ENCODE data around the gene FXYD3.

DNA sequence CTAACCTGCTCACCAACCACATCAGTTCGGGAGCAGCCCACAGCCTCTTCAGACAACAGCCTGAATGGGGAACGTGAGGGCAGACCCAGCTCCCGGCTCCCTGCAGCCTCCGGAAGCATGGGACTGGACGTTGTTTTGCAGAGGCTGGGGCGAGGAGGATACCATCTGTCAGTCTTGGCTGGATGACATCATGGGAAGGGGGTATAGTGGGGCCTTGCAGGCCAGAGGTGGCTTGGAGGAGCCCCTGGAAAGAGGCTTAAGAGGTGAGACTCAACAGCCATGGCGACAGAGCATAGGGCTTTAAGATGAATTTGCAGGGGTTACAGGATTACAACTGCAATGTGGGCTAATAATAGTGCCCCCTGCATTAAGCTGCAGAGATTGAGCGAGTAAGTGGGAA is 1.5 kb downstream of the FXYD3 start:
- TF ChIP-seq EZH2 (IDR thresholded peaks at IDR 0.05; ENCODE audit: low read depth, unreplicated experiment) (no peak), JUNB (IDR thresholded peaks at IDR 0.05; ENCODE audit: unreplicated experiment) (no peak), POLR2AphosphoS5 (IDR thresholded peaks at IDR 0.05; ENCODE audit: low read depth) (no peak), EZH2phosphoT487 (IDR thresholded peaks at IDR 0.05; ENCODE audit: unreplicated experiment) (no peak), STAT1 (IDR thresholded peaks at IDR 0.05; ENCODE audit: unreplicated experiment) (no peak), CREB1 (CRISPR knock-in tag; IDR thresholded peaks at IDR 0.05; ENCODE audit: low read depth) (no peak), NANOG (IDR thresholded peaks at IDR 0.05; ENCODE audit: borderline replicate concordance) (no peak), ZNF331 (CRISPR knock-in tag; IDR thresholded peaks at IDR 0.05; ENCODE audit: low read depth) (no peak)
- TF ChIP-seq, protein P1, sequence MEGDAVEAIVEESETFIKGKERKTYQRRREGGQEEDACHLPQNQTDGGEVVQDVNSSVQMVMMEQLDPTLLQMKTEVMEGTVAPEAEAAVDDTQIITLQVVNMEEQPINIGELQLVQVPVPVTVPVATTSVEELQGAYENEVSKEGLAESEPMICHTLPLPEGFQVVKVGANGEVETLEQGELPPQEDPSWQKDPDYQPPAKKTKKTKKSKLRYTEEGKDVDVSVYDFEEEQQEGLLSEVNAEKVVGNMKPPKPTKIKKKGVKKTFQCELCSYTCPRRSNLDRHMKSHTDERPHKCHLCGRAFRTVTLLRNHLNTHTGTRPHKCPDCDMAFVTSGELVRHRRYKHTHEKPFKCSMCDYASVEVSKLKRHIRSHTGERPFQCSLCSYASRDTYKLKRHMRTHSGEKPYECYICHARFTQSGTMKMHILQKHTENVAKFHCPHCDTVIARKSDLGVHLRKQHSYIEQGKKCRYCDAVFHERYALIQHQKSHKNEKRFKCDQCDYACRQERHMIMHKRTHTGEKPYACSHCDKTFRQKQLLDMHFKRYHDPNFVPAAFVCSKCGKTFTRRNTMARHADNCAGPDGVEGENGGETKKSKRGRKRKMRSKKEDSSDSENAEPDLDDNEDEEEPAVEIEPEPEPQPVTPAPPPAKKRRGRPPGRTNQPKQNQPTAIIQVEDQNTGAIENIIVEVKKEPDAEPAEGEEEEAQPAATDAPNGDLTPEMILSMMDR (conservative IDR thresholded peaks at IDR 0.05; ENCODE audit: low read depth in 2 of 2): no peak
- TF ChIP-seq, protein P2, sequence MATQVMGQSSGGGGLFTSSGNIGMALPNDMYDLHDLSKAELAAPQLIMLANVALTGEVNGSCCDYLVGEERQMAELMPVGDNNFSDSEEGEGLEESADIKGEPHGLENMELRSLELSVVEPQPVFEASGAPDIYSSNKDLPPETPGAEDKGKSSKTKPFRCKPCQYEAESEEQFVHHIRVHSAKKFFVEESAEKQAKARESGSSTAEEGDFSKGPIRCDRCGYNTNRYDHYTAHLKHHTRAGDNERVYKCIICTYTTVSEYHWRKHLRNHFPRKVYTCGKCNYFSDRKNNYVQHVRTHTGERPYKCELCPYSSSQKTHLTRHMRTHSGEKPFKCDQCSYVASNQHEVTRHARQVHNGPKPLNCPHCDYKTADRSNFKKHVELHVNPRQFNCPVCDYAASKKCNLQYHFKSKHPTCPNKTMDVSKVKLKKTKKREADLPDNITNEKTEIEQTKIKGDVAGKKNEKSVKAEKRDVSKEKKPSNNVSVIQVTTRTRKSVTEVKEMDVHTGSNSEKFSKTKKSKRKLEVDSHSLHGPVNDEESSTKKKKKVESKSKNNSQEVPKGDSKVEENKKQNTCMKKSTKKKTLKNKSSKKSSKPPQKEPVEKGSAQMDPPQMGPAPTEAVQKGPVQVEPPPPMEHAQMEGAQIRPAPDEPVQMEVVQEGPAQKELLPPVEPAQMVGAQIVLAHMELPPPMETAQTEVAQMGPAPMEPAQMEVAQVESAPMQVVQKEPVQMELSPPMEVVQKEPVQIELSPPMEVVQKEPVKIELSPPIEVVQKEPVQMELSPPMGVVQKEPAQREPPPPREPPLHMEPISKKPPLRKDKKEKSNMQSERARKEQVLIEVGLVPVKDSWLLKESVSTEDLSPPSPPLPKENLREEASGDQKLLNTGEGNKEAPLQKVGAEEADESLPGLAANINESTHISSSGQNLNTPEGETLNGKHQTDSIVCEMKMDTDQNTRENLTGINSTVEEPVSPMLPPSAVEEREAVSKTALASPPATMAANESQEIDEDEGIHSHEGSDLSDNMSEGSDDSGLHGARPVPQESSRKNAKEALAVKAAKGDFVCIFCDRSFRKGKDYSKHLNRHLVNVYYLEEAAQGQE (IDR thresholded peaks at IDR 0.05; ENCODE audit: unreplicated experiment): no peak
- TF ChIP-seq, protein P3, sequence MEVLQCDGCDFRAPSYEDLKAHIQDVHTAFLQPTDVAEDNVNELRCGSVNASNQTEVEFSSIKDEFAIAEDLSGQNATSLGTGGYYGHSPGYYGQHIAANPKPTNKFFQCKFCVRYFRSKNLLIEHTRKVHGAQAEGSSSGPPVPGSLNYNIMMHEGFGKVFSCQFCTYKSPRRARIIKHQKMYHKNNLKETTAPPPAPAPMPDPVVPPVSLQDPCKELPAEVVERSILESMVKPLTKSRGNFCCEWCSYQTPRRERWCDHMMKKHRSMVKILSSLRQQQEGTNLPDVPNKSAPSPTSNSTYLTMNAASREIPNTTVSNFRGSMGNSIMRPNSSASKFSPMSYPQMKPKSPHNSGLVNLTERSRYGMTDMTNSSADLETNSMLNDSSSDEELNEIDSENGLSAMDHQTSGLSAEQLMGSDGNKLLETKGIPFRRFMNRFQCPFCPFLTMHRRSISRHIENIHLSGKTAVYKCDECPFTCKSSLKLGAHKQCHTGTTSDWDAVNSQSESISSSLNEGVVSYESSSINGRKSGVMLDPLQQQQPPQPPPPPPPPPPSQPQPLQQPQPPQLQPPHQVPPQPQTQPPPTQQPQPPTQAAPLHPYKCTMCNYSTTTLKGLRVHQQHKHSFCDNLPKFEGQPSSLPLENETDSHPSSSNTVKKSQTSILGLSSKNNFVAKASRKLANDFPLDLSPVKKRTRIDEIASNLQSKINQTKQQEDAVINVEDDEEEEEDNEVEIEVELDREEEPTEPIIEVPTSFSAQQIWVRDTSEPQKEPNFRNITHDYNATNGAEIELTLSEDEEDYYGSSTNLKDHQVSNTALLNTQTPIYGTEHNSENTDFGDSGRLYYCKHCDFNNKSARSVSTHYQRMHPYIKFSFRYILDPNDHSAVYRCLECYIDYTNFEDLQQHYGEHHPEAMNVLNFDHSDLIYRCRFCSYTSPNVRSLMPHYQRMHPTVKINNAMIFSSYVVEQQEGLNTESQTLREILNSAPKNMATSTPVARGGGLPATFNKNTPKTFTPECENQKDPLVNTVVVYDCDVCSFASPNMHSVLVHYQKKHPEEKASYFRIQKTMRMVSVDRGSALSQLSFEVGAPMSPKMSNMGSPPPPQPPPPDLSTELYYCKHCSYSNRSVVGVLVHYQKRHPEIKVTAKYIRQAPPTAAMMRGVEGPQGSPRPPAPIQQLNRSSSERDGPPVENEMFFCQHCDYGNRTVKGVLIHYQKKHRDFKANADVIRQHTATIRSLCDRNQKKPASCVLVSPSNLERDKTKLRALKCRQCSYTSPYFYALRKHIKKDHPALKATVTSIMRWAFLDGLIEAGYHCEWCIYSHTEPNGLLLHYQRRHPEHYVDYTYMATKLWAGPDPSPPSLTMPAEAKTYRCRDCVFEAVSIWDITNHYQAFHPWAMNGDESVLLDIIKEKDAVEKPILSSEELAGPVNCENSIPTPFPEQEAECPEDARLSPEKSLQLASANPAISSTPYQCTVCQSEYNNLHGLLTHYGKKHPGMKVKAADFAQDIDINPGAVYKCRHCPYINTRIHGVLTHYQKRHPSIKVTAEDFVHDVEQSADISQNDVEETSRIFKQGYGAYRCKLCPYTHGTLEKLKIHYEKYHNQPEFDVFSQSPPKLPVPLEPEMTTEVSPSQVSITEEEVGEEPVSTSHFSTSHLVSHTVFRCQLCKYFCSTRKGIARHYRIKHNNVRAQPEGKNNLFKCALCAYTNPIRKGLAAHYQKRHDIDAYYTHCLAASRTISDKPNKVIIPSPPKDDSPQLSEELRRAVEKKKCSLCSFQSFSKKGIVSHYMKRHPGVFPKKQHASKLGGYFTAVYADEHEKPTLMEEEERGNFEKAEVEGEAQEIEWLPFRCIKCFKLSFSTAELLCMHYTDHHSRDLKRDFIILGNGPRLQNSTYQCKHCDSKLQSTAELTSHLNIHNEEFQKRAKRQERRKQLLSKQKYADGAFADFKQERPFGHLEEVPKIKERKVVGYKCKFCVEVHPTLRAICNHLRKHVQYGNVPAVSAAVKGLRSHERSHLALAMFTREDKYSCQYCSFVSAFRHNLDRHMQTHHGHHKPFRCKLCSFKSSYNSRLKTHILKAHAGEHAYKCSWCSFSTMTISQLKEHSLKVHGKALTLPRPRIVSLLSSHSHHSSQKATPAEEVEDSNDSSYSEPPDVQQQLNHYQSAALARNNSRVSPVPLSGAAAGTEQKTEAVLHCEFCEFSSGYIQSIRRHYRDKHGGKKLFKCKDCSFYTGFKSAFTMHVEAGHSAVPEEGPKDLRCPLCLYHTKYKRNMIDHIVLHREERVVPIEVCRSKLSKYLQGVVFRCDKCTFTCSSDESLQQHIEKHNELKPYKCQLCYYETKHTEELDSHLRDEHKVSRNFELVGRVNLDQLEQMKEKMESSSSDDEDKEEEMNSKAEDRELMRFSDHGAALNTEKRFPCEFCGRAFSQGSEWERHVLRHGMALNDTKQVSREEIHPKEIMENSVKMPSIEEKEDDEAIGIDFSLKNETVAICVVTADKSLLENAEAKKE (CRISPR knock-in tag; IDR thresholded peaks at IDR 0.05): no peak
- TF ChIP-seq, protein P4, sequence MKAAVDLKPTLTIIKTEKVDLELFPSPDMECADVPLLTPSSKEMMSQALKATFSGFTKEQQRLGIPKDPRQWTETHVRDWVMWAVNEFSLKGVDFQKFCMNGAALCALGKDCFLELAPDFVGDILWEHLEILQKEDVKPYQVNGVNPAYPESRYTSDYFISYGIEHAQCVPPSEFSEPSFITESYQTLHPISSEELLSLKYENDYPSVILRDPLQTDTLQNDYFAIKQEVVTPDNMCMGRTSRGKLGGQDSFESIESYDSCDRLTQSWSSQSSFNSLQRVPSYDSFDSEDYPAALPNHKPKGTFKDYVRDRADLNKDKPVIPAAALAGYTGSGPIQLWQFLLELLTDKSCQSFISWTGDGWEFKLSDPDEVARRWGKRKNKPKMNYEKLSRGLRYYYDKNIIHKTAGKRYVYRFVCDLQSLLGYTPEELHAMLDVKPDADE (IDR thresholded peaks at IDR 0.05): no peak

Measured in GM23338 (cell line).